Endometrial microvascular endothelial cells (primary cell): ENCODE results near the gene VPS26C. TPM values are rescaled to one million over a fixed set of nuclear protein-coding genes. Genes with fewer than 3 reads are reported as not detected.

Source experiments
- in situ Hi-C: cut with HindIII; loops from 2 replicates; pipeline ENCODE4 v1.10.0; 2017; ENCODE audit warnings: low sequenced_read_pairs, low pct_unique_long_range_greater_than_20kb; ENCODE audit errors: inconsistent ontology term
- total RNA-seq: library from RNA; depleted of rRNA; stranded (reverse); fragments of >200 nt; gene quantifications from one replicate; pipeline ENCODE4 v1.2.3, GENCODE V29; 2015; ENCODE audit errors: inconsistent ontology term

The VPS26C gene
- total RNA-seq, 1 donor from 2014 or later: 134 TPM

DNA sequence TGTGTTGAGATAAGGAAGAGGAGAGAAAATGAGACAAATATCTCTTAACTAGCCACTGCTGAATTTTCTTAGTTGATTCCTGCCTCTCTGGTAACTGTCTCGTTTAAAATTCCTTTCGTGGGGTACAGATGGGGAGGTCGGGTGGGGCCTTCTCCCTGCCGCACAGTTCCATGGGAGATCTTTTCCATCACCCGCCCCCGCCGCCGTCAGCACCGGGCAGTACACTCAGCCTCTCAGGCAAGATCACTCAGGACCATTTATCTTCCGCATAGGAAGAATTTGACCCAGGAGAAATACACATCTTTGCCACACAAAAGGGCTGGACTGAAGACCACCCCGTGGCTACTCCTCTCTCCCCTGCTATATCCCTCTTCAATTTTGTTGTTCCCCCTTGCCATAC lies 2.3 kb upstream of the VPS26C start:
- in situ Hi-C loops: loop anchor here (25.0 kb wide), 1 partner anchor 93 kb away; the partner anchor contains the start of gene DYRK1A

DNA sequence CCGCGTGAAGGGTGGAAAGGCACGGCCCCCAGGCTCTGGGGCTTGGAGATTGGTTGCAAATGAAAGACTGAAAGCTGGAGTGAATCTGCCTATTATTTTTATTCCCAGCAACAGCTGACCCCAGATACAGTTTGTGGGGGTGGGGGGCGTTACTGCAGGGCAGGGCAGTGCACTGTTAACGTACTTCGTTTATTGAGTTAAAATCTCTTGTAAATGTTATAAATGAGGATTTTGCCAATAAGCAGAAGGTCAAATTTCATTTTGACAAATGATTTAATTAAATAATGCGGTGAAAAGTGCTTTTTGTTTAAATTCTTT lies 1.0 kb upstream of the VPS26C start:
- in situ Hi-C loops: loop anchor here (25.0 kb wide), 1 partner anchor 94 kb away; the partner anchor contains the start of gene DYRK1A

- in situ Hi-C loops: loop anchor here (25.0 kb wide), 1 partner anchor 96 kb away; the partner anchor contains the start of gene DYRK1A
Observed at GRCh38 chr21:37266515-37267221, 466 bp downstream of the VPS26C start.

GRCh38 chr21:37264808-37265207 lies 2.3 kb downstream of the VPS26C start:
- in situ Hi-C loops: loop anchor here (25.0 kb wide), 1 partner anchor 97 kb away; the partner anchor contains the start of gene DYRK1A

- in situ Hi-C loops: loop anchor here (25.0 kb wide), 1 partner anchor 98 kb away; the partner anchor contains the start of gene DYRK1A
Observed at GRCh38 chr21:37263827-37264600, 3.1 kb downstream of the VPS26C start.

DNA sequence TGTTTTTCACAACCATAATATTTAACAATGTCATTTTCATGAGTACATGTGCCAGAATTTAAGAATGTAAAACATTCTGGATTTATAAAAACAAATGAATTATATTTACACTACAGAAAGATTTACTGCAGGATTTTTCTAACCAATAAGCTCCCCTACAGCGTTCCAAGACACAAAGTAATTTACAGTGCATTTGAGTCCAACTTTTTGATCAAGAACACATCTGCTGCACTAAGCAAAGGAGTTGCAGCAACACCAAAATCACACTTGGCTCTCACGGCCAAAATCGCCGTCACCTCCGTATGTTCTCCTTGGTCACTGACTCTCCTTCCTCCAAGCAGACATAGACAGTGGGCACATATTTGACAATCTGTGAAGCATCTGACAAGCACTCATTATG lies 7.7 kb downstream of the VPS26C start:
- in situ Hi-C loops: loop anchor here (25.0 kb wide), 1 partner anchor 103 kb away; the partner anchor contains the start of gene DYRK1A

DNA sequence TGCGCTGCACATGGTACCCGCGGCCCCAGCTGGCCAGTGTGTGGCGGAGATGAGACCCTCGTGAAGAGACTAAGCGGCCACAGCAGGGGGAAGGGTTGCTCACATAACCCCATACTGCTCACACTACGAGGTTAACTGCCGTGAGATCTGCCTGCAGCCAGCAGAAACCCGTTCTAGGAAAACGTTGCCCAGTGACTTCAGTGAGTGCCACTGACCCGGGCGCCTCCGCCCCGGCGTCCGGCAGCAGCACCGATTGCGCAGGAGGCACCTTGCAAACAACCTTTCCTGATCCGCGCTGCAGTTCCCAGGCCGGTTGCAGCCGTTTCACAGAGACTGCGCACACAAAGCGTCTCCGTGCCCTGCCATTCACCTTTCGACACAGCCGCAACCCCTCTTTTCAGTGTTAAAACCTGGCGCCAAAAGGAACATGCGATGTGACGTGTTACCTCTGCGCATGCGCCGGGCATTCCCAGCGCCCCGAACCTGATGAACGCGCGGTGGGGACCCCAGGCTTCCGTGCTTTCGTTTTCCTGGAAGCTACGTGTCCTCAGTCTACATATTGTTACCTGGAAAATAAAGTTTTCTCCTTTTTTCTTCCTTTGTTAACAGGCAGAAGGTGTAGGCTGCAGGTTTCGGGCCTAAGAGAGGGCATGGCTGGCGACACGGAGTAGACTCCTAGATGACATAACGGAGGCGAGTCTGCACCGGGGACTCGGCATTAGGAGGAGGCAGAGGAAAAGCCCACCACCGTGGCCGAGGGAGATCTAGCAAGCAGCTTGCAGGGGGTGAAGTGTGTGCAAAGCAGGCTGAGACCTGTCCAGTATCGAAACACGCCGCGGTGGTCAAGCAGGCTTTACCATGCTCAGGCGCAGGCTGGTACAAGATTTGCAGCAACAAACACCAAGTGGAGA lies 8.9 kb downstream of the VPS26C start:
- in situ Hi-C loops: loop anchor here (25.0 kb wide), 1 partner anchor 104 kb away; the partner anchor contains the start of gene DYRK1A

- in situ Hi-C loops: loop anchor here (25.0 kb wide), 1 partner anchor 105 kb away; the partner anchor contains the start of gene DYRK1A
Observed at GRCh38 chr21:37257511-37257966, 9.6 kb downstream of the VPS26C start.

DNA sequence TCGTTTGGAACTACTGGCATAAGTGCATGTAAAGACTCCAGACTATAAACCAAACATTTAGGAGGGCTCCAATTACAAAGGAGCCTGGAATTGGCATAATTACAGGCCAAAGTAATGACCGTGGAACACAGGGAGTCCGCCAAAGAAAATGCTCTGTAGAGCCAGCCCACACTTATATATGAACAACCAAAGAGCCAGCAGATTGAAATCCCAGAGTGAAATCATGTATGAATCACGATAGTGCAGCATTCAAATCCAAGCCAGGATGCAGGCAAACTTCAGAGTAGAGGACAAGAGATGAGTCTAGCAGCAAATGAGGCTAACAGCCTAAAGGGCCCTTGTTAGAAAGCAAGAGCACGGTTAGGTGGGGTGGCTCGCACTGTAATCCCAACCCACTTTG lies 13.1 kb downstream of the VPS26C start:
- in situ Hi-C loops: loop anchor here (25.0 kb wide), 1 partner anchor 108 kb away; the partner anchor contains the start of gene DYRK1A

- in situ Hi-C loops: loop anchor here (25.0 kb wide), 1 partner anchor 111 kb away; the partner anchor contains the start of gene DYRK1A
Observed at GRCh38 chr21:37251294-37251634, 15.9 kb downstream of the VPS26C start.

GRCh38 chr21:37249112-37249904 lies 17.8 kb downstream of the VPS26C start:
- in situ Hi-C loops: no loop called here

- in situ Hi-C loops: no loop called here
Observed at GRCh38 chr21:37248298-37248697, 18.8 kb downstream of the VPS26C start.

- in situ Hi-C loops: no loop called here
Observed at GRCh38 chr21:37245151-37245550, 22.0 kb downstream of the VPS26C start.

GRCh38 chr21:37244501-37245095 lies 22.5 kb downstream of the VPS26C start:
- in situ Hi-C loops: no loop called here

GRCh38 chr21:37243961-37244360 lies 23.2 kb downstream of the VPS26C start:
- in situ Hi-C loops: no loop called here

DNA sequence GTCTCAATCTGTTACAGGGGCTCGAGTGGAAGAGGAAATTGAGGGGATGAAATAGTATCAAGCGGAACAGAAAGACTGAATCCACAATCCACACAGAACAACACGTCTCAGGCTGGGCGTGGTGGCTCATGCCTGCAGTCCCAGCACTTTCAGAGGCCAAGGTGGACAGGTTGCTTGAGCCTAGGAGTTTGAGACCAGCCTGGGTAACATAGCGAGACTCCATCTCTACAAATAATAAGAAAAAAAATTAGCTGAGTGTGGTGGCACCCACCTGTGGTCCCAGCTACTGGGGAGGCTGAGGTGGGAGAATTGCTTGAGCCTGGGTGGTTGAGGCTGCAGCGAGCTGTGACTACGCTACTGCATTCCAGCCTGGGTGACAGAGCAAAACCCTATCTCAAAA lies 25.7 kb downstream of the VPS26C start:
- in situ Hi-C loops: no loop called here

- in situ Hi-C loops: no loop called here
Observed at GRCh38 chr21:37240978-37241377, 26.2 kb downstream of the VPS26C start.

DNA sequence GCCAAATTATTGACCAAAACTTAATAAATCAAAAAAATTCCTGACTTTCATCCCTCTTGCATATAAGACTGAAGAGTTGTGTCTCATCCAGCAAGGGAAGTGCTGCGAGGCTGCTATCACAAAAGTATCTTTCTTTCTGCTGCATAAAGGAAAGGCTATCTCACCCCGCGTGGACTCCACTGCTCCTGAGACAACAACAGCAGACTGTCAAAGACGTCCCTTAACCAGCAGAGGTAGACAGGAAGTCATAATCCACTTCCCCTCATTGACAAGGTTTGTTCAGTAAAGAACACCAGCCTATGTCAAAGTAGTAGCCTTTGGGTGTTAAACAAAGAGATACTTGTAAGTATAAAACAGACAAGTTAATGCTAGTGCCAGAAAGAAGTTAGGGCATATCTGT lies 29.4 kb downstream of the VPS26C start:
- in situ Hi-C loops: no loop called here
